A549 treated with AZD9567 at 1 μM for 4 hours (cell line): ENCODE data around the gene PCDHA1. TPM values are rescaled to one million over a fixed set of nuclear protein-coding genes. Genes with fewer than 3 reads are reported as not detected.

ENCODE experiments used
- total RNA-seq: library from RNA; stranded (reverse); fragments of 200-300 nt; extraction: Qiagen RNA extraction; gene quantifications from 5 replicates; pipeline ENCODE4 v1.2.3, GENCODE V29; 2022; ENCODE audit not compliant: insufficient read depth

PCDHA1 gene
- total RNA-seq, result 0.13 to 0.25 TPM (median 0.16 TPM) in 4 of 5 replicates, not detected in the other

DNA sequence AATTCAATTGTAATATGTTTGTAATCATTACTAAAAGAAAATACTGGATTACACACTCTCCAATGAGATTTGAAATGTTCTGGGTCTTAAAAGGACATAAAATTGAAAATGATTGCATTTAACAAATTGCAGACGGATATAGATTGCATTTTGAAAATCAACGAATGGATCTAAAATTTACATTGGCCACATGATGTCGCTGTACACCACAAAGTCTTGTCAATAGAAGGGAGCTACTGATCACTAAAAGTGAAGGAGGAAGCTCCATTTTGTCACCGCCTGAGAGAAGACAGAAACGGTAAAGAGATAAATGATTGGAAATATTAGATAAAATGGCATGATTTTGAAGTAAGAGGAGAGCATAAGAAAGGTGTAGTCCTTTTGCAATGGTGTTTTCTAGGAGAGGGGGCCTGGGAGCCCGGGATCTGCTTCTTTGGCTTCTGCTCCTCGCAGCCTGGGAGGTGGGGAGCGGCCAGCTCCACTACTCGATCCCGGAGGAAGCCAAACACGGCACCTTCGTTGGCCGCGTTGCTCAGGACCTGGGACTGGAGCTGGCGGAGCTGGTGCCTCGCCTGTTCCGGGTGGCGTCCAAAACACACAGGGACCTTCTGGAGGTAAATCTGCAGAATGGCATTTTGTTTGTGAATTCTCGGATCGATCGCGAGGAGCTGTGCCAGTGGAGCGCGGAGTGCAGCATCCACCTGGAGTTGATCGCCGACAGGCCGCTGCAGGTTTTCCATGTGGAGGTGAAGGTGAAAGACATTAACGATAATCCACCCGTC lies at the start of gene PCDHA1:
TSS of gene PCDHA1 (plus strand) at position 236 of the 782 bp plus-strand sequence.

DNA sequence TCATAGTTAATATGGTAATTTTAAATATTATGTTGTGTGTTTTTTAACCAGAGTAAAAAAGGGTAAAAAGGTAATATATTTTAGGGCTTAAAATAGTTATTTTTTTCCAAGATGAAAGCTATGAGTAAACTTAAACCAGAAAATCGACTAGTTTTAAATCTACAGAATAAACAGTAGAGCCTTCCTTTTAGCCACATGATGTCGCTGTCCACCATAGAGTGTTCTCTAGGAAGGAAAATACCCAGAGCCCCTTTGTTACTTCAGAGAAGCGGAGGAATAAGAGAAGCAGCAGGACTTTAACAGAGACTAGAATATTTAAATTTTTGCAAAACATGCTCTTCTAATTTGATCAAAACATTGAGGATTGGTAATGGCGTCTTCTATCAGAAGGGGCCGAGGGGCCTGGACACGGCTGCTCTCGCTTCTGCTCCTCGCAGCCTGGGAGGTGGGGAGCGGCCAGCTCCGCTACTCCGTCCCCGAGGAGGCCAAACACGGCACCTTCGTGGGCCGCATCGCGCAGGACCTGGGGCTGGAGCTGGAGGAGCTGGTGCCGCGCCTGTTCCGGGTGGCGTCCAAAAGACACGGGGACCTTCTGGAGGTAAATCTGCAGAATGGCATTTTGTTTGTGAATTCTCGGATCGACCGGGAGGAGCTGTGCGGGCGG lies 8.8 kb downstream of the PCDHA1 start, which contains the start of gene PCDHA2:
TSS of gene PCDHA2 (plus strand) at position 258 of the 664 bp plus-strand sequence.

DNA sequence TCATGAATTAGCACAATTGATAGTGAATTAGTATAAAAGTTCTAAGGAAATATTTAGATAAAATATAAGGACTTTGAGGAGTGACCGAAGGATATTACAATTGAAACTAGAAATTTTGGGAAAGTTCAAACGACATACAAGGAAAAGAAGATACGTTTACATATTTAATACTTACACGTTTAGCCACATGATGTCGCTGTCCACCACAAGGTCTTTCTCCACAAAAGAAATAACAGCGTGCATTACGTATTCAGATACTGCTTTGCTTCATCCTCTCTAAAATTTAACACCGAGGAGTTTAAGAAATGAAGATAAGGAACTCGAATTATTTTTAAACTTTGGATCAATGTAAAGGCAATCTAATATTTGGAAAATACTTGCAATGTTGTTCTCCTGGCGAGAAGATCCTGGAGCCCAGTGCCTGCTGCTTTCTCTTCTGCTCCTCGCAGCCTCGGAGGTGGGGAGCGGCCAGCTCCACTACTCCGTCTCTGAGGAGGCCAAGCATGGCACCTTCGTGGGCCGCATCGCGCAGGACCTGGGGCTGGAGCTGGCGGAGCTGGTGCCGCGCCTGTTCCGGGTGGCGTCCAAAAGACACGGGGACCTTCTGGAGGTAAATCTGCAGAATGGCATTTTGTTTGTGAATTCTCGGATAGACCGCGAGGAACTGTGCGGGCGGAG lies 15.0 kb downstream of the PCDHA1 start, which contains the start of gene PCDHA3:
TSS of gene PCDHA3 (plus strand) at position 242 of the 678 bp plus-strand sequence.

DNA sequence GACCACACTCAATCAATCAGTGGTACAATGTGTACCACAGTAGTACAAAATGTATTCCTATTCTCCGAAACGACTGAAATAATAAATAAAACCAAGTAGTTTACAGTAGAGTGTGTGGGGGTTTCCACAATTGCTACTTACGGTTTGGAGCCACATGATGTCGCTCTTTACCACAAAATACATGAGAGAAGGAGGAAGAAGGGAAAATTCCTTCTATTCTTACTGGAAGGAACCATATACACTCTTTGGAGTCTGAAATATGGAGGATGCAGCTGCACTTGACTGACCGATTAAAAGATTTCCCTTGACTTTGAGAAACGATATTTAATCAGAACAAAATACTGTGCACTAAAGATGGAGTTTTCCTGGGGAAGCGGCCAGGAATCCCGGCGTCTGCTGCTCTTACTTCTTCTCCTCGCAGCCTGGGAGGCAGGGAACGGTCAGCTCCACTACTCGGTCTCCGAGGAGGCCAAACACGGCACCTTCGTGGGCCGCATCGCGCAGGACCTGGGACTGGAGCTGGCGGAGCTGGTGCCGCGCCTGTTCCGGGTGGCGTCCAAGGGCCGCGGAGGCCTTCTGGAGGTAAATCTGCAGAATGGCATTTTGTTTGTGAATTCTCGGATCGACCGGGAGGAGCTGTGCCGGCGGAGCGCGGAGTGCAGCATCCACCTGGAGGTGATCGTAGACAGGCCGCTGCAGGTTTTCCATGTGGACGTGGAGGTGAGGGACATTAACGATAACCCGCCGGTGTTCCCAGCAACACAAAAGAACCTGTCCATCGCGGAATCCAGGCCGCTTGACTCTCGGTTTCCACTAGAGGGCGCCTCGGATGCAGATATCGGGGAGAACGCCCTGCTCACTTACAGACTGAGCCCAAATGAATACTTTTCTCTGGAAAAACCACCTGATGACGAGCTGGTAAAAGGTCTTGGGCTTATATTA lies 21.2 kb downstream of the PCDHA1 start, which contains the start of gene PCDHA4:
TSS of gene PCDHA4 (plus strand) at position 235 of the 942 bp plus-strand sequence.

DNA sequence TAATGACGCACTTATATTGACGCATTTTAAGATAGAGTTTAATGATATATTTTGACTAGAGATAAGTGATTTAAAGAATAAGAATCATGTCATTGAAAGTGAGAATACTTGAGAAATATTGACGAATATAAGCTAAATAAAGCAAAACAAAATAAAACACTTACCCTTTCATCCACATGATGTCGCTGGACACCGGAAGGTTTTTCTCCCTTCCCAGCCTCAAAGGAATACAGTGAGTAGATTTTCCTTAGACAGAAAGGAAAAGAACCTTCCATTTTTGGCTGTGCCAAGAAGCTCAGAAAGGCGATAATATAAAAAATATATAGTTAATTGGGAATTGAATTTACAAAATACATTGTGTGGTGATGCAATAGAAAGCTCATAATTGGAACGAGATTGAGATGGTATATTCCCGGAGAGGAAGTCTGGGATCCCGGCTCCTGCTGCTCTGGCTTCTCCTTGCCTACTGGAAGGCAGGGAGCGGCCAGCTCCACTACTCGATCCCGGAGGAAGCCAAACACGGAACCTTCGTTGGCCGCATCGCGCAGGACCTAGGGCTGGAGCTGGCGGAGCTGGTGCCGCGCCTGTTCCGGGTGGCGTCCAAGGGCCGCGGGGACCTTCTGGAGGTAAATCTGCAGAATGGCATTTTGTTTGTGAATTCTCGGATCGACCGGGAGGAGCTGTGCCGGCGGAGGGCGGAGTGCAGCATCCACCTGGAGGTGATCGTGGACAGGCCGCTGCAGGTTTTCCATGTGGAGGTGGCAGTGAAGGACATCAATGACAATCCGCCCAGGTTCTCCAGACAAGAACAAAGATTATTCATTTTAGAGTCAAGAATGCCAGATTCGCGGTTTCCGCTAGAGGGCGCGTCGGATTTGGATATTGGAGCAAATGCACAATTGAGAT lies 35.7 kb downstream of the PCDHA1 start, which contains the start of gene PCDHA5:
TSS of gene PCDHA5 (plus strand) at position 239 of the 906 bp plus-strand sequence.

DNA sequence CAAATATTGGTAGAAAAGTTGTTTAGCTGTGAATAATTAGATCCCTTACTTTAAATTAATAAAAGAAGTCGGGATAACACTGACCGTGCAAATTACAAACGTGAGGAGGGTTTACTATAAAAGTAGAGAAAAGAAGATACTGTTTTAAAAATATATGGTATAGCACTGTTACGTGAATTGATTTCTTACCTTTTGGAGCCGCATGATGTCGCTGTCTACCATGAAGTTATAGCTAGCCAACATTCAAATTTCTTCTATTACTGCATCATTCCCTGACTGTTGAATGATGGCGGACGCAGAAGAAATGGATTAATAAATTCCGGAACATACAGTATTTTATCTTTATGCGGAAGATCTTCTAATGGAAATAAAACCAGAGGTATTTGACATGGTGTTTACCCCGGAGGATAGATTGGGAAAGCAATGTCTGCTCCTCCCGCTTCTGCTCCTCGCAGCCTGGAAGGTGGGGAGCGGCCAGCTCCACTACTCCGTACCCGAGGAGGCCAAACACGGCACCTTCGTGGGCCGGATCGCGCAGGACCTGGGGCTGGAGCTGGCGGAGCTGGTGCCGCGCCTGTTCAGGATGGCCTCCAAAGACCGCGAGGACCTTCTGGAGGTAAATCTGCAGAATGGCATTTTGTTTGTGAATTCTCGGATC lies 41.9 kb downstream of the PCDHA1 start, which contains the start of gene PCDHA6:
TSS of gene PCDHA6 (plus strand) at position 257 of the 658 bp plus-strand sequence. CDS start at position 389, 132 bp downstream.

DNA sequence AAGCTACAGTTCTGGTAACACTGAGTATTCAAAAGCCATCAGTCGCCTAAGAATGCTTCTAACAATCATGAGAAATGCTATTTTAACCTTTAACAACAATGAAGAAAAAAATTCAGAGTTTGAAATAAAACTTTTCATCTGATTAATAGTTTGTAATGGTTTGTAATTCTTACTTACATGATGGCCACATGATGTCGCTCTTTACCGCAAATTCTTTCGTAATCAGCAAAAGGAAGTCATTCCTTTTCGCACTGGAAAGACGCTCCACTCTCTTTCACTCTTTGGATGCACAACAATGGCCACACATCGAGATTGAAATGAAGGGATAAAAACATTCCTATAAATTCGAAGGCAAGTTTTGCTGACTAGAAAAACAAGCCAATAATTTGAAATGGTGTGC lies 48.1 kb downstream of the PCDHA1 start, which contains the start of gene PCDHA7:
TSS of gene PCDHA7 (plus strand) at position 277 of the 400 bp plus-strand sequence. CDS start at position 392, 115 bp downstream.

DNA sequence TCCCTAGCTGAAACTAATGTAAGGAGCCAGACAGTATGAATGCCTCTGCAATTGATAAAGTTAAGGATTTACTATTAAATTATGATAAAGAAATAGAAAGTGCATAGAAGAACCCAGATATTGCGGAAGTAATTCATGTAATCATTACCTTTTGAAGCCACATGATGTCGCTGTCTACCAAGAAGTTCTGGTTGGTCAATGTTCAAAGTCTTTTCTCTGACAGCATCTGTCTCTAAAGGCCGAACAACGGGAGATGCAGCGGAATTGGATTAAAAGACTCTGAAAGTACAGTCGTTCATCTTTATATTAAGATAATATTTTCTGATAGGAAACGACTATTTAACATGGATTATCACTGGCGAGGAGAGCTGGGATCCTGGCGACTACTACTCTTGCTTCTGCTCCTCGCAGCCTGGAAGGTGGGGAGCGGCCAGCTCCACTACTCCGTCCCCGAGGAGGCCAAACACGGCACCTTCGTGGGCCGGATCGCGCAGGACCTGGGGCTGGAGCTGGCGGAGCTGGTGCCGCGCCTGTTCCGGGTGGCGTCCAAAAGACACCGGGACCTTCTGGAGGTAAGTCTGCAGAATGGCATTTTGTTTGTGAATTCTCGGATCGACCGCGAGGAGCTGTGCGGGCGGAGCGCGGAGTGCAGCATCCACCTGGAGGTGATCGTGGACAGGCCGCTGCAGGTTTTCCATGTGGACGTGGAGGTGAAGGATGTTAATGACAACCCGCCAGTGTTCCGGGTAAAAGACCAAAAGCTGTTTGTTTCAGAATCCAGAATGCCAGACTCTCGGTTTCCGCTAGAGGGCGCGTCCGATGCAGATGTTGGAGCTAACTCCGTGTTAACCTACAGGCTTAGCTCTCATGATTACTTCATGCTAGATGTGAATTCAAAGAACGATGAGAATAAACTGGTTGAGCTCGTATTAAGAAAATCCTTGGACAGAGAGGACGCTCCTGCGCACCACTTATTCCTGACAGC lies 55.3 kb downstream of the PCDHA1 start, which contains the start of gene PCDHA8:
TSS of gene PCDHA8 (plus strand) at position 210 of the 985 bp plus-strand sequence. CDS start at position 345, 135 bp downstream.

GRCh38 chr5:140848139-140849102 lies 62.5 kb downstream of the PCDHA1 start, which contains the start of gene PCDHA9:
Gene PCDHA9, plus strand, starts transcription at chr5:140848382. Its CDS starts 114 bp downstream, at chr5:140848496.

GRCh38 chr5:140855772-140856674 lies 70.1 kb downstream of the PCDHA1 start, which contains the start of gene PCDHA10:
Gene PCDHA10, plus strand, starts transcription at chr5:140855897. Its CDS starts 152 bp downstream, at chr5:140856049.

DNA sequence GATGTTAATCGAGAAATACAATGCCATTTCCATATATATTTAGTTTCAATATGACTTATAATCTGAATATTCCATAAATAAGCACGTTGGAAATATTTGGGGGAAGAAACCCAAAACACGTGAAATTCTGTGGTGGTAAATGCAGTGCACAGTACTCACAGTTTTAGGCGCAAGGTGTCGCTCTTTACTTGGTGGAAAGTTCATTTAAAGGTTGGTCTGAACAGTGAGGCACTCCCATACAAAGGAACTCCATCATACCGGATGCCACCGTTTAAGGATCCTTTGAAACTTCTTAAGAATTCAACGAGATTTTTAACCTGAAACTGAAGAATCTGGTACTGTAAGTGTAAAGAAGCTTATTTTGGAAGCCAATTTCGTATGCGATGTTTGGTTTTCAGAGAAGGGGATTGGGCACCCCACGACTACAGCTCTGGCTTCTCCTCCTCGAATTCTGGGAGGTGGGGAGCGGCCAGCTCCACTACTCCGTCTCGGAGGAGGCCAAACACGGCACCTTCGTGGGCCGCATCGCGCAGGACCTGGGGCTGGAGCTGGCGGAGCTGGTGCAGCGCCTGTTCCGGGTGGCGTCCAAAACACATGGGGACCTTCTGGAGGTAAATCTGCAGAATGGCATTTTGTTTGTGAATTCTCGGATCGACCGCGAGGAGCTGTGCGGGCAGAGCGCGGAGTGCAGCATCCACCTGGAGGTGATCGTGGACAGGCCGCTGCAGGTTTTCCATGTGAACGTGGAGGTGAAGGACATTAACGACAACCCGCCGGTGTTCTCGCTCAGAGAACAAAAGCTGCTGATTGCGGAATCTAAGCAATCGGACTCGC lies 83.0 kb downstream of the PCDHA1 start, which contains the start of gene PCDHA11:
TSS of gene PCDHA11 (plus strand) at position 237 of the 834 bp plus-strand sequence. CDS start at position 384, 147 bp downstream.

DNA sequence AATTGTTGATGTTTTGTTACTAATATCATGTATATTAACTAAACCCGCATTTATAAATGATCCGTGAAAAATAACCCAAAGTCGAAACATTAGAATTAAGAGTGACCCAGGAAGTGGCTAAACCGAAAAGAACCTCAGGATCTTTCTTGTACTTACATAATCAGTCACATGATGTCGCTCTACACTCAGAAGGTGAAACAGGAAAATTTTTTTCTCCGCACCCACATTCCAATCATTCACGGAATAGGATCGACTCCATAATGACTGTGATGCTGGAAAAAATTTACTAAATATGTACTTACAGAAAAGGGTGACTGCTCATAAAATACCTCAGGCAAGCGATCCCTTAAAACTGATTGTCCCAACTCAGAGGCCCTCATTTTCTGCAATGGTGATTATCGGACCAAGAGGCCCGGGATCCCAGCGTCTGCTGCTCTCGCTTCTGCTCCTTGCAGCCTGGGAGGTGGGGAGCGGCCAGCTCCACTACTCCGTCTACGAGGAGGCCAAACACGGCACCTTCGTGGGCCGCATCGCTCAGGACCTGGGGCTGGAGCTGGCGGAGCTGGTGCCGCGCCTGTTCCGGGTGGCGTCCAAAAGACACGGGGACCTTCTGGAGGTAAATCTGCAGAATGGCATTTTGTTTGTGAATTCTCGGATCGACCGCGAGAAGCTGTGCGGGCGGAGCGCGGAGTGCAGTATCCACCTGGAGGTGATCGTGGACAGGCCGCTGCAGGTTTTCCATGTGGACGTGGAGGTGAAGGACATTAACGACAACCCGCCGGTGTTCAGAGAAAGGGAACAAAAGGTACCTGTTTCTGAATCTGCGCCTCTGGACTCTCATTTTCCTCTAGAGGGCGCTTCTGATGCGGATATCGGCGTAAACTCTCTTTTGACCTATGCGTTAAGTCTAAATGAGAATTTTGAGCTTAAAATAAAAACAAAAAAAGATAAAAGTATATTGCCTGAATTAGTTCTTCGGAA lies 89.4 kb downstream of the PCDHA1 start, which contains the start of gene PCDHA12:
TSS of gene PCDHA12 (plus strand) at position 224 of the 981 bp plus-strand sequence. CDS start at position 389, 165 bp downstream.

DNA sequence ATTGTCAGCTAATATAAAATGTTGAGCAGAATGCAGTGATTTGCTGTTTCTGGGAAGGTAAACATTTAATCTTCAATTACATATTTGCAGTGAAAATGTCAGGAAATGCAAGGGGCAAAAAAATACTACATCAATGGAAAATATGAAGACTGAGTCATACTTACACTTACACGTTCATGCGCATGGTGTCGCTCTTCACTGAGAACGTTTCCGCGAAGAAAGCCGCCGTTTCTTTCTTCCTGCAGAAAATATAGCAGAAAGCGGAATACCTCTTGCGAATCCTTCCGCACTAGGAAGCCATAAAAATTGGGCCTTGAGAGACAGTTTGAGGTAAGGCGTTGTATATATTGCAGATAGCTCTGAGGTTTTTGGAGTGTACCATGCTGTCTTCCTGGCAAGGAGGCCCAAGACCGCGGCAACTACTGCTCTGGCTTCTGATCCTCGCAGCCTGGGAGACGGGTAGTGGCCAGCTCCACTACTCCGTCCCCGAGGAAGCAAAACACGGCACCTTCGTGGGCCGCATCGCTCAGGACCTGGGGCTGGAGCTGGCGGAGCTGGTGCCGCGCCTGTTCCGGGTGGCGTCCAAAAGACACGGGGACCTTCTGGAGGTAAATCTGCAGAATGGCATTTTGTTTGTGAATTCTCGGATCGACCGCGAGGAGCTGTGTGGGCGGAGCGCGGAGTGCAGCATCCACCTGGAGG lies 96.1 kb downstream of the PCDHA1 start, which contains the start of gene PCDHA13:
TSS of gene PCDHA13 (plus strand) at position 236 of the 702 bp plus-strand sequence. CDS start at position 381, 145 bp downstream.

